ENCODE data around the gene NTSR1.
"Not testable (repeated sequence)": the region's sequence is repeated elsewhere in the genome, so short reads cannot be mapped to it uniquely, and the experiment has no call there.

Gene NTSR1

GRCh38 chr20:62674370-62674769, 34.3 kb upstream of the NTSR1 start:
- no peak for DNase-seq (ENCODE audit: low spot score)

GRCh38 chr20:62675156-62675876, 33.3 kb upstream of the NTSR1 start:
- DNase-seq (ENCODE audit: low spot score) = no peak

- DNase-seq (ENCODE audit: low spot score) = no peak
Observed at GRCh38 chr20:62675877-62676260, 32.8 kb upstream of the NTSR1 start.

GRCh38 chr20:62676976-62677375, 31.7 kb upstream of the NTSR1 start:
- DNase-seq (ENCODE audit: low spot score) = no peak

- DNase-seq (ENCODE audit: low spot score) = no peak
Observed at GRCh38 chr20:62677678-62678077, 31.0 kb upstream of the NTSR1 start.

DNA sequence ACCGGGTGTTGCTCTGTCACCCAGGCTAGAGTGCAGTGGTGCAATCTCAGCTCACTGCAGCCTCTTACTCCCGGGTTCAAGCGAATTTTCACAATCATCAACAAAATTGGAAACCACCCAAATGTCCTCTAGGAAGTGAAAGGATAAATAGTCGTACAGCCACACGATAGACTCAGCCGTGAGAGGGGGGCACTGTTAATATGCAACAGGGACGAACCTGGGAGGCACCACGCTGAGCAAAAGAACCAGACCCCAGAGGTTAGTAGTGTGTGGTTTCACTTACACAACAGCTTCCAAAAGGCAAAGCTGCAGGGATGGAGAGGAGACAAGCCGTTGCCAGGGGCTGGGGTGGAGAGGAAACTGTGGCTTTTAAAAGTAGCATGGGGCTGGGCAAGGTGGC, 30.1 kb upstream of the NTSR1 start:
- no peak for DNase-seq (ENCODE audit: low spot score)

DNA sequence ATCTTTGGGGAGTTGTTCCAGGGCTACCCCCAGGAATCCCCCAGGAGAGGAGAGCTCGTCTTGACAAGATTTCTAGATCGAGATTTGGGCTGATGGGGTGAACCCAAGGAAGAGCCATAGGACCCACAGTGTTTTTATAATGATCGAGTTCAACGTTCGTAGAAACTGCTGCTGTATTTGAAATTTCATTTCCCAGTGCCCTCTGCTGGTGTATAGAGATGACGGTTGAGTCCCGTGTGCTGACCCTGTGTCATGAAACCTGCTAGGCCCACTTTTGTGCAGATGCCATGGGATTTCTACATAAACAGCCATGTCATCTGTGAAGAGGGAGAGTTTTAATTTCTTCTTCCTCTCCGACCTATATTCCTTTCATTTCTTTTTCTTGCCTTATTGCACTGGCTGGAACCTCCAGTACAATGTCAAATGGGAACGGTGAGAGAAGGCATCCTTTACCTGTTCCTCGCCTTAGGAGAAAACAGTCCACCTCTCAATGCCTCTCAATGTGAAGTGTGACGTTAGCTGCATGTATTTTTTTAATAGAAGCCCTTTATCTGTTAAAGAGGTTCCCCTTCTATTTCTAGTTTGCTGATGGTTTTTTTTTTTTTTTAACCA, 28.6 kb upstream of the NTSR1 start:
- no peak for DNase-seq (ENCODE audit: low spot score)

DNA sequence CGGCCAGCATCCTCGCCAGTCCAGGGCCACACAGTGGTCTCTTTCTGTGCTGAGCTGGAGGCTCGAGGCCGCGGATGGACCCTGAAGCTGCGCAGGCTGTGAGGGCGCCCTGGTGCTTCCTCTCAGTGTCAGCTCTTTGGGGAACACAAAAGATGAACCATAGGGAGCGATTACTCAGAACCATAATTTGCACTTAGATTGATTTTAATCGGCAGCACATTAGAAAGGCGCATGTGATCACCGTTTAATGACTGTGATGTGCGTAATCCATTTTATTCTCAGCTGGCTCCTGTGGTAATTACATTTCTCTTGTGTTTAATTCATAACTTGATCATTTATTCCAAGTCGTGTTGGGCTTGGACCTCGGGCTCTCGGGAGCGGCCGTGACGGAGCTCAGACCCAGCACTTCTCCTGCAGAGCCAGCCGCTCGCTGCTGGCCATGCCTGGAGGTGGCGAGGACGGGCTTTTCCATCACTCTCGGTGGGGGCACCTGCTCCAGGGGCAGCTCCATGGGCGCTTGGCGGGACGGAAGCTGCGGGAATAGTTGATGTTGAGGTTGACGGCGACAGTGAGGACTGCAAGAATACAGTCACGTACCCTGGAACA, 25.6 kb upstream of the NTSR1 start:
- DNase-seq (ENCODE audit: low spot score) = no peak

DNA sequence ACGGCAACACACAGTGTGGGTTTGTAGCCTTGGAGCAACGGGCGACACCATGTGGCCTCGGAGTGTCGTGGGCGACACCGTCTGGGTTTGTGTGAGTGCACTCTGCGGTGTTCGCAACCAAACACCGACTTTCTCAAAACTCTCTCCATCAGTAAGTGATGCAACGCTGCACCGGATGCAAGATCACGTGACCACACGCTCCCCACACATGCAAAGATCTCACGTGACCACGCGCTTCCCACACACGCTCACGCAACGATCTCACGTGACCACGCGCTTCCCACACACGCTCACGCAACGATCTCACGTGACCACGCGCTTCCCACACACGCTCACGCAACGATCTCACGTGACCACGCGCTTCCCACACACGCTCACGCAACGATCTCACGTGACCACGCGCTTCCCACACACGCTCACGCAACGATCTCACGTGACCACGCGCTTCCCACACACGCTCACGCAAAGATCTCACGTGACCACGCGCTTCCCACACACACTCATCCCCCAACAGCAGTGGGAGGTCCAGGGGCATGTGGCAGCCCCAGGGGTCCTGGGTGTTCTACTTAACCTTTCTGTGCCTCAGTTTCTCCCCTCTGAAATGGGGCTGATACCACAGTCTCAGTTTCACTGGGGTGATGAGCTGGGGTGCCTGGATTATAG, 24.8 kb upstream of the NTSR1 start:
- DNase-seq (ENCODE audit: low spot score) = not testable (repeated sequence)

DNA sequence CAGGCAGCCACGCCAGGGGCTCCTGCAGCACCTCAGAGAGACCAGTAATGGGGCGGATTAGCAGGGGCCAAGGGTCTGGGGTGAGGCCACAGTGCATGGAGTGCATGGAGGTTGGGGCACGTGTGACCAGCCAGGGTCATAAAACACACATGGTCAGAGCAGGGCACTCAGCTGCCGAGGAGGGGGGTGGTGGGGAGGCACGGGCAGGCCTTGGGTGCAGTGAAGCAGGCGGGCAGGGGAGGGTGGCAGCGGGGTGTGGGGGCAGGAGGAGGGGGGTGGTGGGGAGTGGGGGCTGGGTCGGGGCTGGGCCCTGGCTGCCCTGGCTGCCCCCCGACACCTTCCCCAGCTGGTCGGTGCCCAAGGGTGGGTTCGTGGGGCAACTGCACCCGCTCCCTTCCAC, 23.7 kb upstream of the NTSR1 start:
- no peak for DNase-seq (ENCODE audit: low spot score)

DNA sequence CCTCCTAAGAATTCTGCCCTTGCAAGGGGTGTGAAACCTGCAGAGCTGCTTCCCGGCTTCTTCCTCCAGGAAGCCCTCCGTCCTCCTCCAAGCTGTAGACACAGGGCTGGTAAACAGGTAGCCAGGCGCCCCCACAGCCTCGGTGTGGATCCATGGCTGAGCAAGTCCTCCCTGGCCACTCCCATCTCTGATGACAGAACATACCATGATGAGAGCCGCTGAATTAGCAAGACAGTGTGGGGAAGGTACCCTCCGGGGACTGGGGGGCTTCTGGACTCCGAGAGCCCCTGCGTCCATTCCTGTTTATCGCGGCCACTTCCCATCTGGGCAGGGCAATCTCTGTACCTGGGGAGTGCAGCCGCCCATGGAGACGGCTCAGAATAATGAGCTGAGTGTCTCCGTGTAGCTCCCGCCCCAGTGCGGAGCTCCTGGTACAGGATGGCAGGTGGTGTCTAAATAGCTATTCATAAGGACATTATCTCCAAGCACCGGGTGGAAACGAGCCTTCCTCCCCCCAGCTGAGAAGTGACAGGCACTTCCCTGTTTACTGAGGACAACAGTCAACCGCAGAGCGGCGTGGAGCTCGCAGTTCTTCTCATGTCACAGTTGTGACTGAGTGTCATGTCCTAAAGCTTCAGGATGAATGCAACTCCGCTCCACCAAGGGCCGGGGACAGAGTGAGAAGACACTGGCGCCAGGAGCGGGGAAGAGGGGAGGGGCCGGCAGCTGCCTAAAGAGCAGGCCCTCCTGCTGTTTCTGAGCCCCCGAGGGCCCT, 22.7 kb upstream of the NTSR1 start:
- no peak for DNase-seq (ENCODE audit: low spot score)

DNA sequence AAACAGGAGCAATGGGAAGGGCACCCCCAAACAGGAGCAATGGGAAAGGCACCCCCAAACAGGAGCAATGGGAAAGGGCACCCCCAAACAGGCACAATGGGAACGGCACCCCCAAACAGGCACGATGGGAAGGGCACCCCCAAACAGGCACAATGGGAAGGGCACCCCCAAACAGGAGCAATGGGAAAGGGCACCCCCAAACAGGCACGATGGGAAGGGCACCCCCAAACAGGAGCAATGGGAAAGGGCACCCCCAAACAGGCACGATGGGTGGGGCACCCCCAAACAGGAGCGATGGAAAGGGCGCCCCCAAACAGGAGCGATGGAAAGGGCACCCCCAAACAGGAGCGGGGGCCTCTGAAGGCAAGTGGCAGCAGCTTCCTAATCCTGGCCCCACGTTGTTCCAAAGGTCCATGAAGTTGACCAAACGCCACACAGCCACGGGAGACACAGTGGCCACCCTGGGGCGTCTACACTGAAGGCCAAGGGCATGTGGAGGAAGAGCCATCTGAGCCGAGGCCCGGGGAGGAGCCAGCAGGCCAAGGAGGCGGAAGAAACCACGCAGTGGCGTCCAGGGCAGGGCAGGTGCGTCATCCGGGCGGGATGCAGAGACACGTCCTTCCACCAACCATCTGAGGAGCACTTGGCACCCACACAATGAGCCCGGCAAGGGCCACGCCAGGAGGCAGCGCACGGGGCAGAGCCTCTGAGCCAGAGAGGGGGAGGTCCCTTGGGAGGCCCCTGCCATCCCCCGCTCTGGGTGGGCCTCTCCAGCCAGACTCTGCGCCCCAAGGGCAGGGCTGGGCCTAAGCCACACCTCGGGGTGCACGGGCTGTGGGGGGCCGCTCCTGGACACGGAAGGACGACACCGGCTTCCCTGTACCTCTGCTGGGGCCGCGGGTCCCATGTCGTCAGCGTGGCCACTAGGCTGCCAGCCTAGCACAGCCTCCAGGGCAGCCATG, 21.5 kb upstream of the NTSR1 start:
- DNase-seq (ENCODE audit: low spot score) = no peak

- no peak for DNase-seq (ENCODE audit: low spot score)
Observed at GRCh38 chr20:62688083-62688482, 20.6 kb upstream of the NTSR1 start.

- DNase-seq (ENCODE audit: low spot score) = no peak
Observed at GRCh38 chr20:62688855-62689460, 19.7 kb upstream of the NTSR1 start.

DNA sequence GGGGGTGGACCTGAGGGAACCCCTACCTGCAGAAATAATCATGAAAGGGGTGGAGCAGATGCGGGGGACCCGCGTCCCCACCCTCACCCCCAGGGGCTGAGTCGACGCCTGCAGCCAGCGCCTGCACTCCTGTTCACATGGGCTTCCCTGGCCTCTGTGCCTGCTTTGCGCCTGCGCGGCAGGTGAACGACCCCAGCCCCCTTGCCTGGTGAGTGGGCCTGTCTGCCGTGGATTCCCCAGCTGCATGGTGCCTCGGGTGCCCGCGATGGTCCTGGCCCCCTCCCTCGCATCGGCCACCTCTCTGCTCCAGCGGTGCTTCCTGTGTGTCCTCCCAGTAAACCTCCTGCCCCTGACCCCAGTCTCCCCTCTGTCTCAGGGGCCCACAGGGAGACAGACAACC, 18.8 kb upstream of the NTSR1 start:
- DNase-seq (ENCODE audit: low spot score) = no peak

DNA sequence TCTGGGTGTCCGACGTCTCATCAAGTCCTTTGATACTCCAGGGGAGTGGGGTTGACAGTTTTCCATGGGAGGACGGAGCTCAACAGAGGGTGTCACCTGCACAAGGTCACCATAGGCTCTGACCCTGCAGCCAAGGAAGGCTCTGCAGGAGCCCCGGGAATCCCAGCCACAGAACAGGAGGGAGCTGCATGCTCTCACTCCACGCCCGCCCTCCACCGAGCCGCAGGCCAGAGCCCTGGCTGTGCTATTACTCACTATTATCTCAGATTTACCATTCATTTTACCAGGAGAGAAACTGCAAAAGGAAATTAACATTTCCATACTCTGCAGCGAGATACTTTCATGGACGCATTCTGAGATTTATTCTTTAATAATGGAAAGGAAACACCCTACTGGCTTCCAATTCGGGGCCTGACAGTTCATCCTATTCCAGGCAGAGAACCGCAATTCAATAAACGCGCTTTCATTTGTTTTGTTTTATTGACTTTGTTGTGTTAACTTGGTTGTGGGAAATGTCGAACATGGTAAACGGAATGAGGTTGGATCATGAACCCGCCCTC, 18.3 kb upstream of the NTSR1 start:
- no peak for DNase-seq (ENCODE audit: low spot score)

- no peak for DNase-seq (ENCODE audit: low spot score)
Observed at GRCh38 chr20:62691487-62691886, 17.1 kb upstream of the NTSR1 start.

DNA sequence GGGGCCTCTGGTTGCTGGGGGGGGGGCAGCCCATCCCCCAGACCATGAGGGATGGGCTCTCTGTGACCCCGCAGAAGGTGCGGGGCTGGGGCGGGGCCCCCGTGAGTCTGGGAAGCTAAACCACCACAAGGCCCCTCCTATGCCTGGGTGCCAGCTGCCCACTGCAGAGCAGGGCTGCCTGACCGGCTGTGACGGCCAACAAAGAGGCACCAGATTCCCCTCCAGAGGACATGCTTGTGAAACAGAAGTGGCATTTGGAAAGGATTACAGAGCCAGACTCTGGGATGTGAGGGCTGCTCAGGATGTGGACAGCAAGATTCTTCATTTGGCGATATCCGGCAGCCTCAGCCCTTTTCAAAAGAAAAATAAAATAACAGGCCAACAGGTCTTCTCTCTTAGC, 16.5 kb upstream of the NTSR1 start:
- no peak for DNase-seq (ENCODE audit: low spot score)

DNA sequence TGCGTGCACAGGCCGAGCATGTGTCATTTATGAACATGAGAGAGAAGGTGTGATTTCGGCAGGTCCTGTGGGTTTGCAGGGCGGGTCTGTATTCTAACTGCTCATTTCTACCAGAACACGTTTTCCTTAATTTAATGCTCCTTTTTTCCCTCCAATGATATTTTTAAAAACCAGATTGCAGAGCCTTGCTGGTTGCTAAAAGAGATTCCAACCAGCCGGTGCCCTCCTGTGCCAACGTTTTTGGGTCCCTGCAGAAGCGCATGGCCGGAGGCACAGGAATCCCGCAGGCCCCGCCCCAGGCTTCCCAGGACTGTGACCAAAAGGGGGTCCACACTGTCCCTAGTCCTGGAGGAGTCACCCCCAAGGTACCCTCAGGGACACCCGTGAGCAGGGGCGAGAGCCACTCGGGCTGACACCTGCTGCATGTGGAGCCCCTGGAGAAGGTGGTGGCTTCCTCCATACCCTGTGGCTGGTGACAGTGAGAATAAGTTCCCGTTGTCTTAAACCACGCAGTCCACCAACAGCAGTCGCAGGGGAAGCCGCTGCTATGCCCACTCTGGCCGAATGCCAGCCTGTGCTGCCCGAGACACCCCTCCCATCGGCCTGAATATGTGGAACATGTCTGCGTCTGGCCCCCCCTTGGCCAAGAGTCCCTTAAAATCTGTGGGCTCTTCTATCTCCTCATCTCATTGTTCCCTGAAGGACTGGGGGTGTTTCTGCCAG, 15.7 kb upstream of the NTSR1 start:
- no peak for DNase-seq (ENCODE audit: low spot score)

- DNase-seq (ENCODE audit: low spot score) = no peak
Observed at GRCh38 chr20:62693524-62693922, 15.1 kb upstream of the NTSR1 start.

All from AG08396 (cell line).